GM18870 (cell line): Measurements from ENCODE around the gene TRIM51G.
"Not testable (repeated sequence)": the region's sequence is repeated elsewhere in the genome, so short reads cannot be mapped to it uniquely, and the experiment has no call there.

Source experiments
- ATAC-seq: cut with Tn5 transposase; IDR thresholded peaks from one replicate; pipeline ENCODE4 v1.9.1; 2021; ENCODE audit warnings: moderate library complexity; ENCODE audit not compliant: unreplicated experiment

The TRIM51G gene, protein sequence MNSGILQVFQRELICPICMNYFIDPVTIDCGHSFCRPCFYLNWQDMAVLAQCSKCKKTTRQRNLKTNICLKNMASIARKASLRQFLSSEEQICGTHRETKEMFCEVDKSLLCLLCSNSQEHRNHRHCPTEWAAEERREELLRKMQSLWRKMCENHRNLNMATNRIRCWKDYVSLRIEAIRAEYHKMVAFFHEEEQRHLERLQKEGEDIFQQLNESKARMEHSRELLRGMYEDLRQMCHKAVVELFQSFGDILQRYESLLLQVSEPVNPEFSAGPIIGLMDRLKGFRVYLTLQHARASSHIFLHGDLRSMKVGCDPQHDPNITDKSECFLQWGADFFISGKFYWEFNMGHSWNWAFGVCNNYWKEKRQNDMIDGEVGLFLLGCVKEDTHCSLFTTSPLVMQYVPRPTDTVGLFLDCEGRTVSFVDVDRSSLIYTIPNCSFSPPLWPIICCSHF

DNA sequence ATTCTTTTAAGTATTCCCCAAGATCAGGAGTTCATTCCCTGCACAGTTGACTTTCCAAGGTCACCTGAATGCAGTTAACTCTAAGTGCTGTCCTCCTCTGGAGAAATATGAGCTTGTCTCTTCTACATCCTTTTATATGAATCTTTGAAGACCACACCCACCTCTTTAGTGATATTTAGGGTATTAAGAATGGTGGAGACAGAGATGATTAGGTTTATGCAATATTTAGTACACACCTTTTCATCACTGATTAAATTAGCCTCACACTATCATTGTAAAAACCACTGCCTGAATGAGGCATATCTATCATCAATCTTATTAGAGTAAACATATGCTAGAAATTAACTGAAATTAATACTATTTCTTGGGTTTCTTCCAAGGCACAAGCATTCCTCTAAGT, at the start of gene TRIM51G:
TSS of gene TRIM51G (minus strand) at position 101 of the 400 bp plus-strand sequence. CDS start 2,190 bp downstream, outside the sequence.
- ATAC-seq, result not testable (repeated sequence)

DNA sequence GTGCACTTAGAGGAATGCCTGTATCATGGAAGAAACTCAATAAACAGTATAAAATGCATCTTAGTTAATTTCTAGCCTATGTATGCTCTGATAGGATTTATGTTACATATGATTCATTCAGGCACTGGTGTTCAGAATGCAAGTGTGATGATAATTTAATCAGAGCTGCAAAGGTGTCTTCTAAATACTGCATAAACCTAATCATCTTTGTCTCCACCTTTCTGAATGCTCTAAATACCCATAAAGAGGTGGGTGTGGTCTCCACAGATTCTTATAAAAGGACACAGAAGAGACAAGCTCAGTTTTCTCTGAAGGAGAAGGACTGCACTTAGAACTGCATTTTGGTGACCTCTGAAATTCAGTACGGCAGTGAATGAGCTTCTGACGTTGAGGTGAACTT, 44.8 kb upstream of the TRIM51G start, which contains the start of gene TRIM49B:
TSS of gene TRIM49B (plus strand) at position 301 of the 400 bp plus-strand sequence. CDS start 2,777 bp downstream, outside the sequence.
- not testable (repeated sequence) for ATAC-seq

DNA sequence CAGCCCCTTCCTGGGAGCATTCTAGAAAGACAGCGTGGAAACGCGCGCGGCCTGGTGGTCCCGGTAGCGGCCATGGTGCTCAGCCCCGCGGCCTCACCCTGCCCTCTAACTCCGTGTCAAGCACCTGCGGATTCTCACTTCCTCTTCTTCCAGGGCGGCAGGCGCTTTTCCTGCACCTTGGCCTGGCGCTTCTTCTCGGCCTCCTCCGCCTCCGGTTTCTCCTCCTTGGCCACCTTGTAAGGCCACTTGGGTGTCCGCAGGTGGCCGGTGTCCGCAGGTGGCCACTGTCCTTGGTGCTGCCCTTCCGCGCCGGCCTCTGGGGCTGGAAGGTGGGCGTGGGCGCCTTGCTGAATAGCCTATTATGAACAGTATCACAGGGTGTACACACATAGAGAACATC, 15.1 kb downstream of the TRIM51G start:
- not testable (repeated sequence) for ATAC-seq

DNA sequence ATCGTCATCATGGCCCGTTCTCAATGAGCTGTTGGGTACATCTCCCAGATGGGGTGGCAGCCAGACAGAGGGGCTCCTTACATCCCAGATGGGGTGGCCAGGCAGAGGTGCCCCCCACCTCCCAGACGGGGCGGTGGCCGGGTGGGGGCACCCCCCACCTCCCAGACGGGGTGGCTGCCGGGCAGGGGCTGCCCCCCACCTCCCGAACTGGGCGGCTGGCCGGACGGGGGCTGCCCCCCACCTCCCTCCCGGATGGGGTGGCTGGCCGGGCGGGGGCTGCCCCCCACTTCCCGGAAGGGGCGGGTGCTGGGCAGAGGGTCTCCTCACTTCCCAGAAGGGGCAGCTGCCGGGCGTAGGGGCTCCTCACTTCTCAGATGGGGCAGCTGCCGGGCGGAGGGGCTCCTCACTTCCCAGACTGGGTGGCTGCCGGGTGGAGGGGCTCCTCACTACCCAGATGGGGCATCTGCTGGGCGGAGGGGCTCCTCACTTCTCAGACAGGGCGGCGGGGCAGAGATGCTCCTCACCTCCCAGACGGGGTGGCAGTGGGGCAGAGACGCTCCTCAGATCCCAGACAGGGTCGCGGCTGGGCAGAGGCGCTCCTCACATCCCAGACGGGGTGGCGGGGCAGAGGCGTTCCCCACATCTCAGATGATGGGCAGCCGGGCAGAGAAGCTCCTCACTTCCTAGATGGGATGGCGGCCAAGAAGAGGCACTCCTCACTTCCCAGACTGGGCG, 28.2 kb downstream of the TRIM51G start:
- ATAC-seq, result not testable (repeated sequence)

DNA sequence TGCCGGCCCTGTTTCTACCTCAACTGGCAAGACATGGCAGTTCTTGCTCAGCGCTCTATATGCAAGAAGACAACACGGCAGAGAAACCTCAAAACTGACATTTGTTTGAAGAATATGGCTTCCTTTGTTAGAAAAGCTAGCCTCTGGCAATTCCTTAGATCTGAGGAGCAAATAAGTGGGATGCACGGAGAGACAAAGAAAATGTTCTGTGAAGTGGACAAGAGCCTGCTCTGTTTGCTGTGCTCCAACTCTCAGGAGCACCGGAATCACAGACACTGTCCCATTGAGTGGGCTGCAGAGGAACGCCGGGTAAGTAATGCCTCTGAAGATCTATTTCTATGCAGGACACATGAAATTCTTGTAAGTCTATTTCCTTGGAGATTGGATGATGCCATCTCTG, 37.9 kb downstream of the TRIM51G start:
- ATAC-seq, result not testable (repeated sequence)
